ENCODE results near the gene TBC1D8. TPM values are rescaled to one million over a fixed set of nuclear protein-coding genes. Genes with fewer than 3 reads are reported as not detected.

Gene TBC1D8
- total and polyA plus RNA-seq, 2 of the 8 experiments (the other 6 are each of a cell fraction or from before 2014, with no cell fraction given) = 20.8 to 21.8 TPM

- H3K14ac ChIP-seq (ENCODE audit: insufficient read length) = no peak overlapping the region
- WGBS, 2 experiments (ENCODE audit: extremely low coverage in 1 of 2, insufficient coverage in 1 of 2, insufficient read length in 1 of 2, insufficient replicate concordance in 2 of 2, low coverage in 1 of 2, low lambda C conversion rate in 2 of 2, missing lambda C conversion rate in 1 of 2) = 70% methylated on average over 3 of the region's 3 CpGs; no CpG with 5 or more reads in 1 of the 2 experiments
- no peaks in the 10 kb centered on the region for H3K36me3 ChIP-seq (ENCODE audit: control insufficient read depth in 2 of 4, insufficient read depth in 4 of 4, low read length in 3 of 4)
- H3K23ac ChIP-seq (ENCODE audit: insufficient read length) = no peak overlapping the region
- H2BK120ac ChIP-seq (replicated peaks; ENCODE audit: low read depth, low read length) = no peak overlapping the region
- H3K79me2 ChIP-seq (ENCODE audit: control insufficient read depth in 1 of 2, insufficient read depth in 2 of 2, low read length in 2 of 2) = no peaks in the 10 kb centered on the region
- no peak overlapping the region for H3K4ac ChIP-seq (replicated peaks; ENCODE audit: insufficient read length, low read depth, low read length)
- H3K27me3 ChIP-seq (replicated peaks in 1 of 4; ENCODE audit: control insufficient read depth in 3 of 4, extremely low read depth in 1 of 4, insufficient read depth in 3 of 4, low read length in 3 of 4) = no peaks in the 10 kb centered on the region; a peak in 1 of 7 replicates
- no peak overlapping the region for H2BK20ac ChIP-seq (ENCODE audit: low read length)
- H4K20me1 ChIP-seq (replicated peaks in 1 of 2; ENCODE audit: control insufficient read depth in 1 of 2, insufficient read depth in 2 of 2, low read length in 2 of 2) = no peaks in the 10 kb centered on the region
- peaks cover 0 to under 1% (median 0%) of the 10 kb centered on the region in 4 experiments; a peak in 1 of 7 replicates for H3K4me1 ChIP-seq (replicated peaks in 1 of 4; ENCODE audit: control insufficient read depth in 3 of 4, insufficient read depth in 4 of 4, low read length in 3 of 4)
- no peak overlapping the region for H3K18ac ChIP-seq (ENCODE audit: extremely low read depth, low read length)
- CTCF ChIA-PET (ENCODE audit: partially characterized antibody) = interaction anchor here (0.6 to 3.5 kb wide), 2 partner anchors 8 to 15 kb away, joined by 3 to 16 read pairs; no protein-coding TSS in a partner anchor
- H2BK15ac ChIP-seq (ENCODE audit: low read length) = no peak overlapping the region
- no peak overlapping the region for H3K4me3 ChIP-seq (ENCODE audit: extremely low read depth in 1 of 4, insufficient read depth in 2 of 4, low read depth in 3 of 4, low read length in 4 of 4)
- no peak overlapping the region for H3K4me2 ChIP-seq (ENCODE audit: insufficient read depth in 1 of 2, low read depth in 2 of 2, low read length in 2 of 2)
- no peak overlapping the region for H2BK5ac ChIP-seq (ENCODE audit: low read depth, low read length)
- H3K27ac ChIP-seq (ENCODE audit: low read depth, low read length) = no peak overlapping the region
- no peak overlapping the region for H3K9ac ChIP-seq (replicated peaks in 1 of 4; ENCODE audit: extremely low read depth in 1 of 4, low read depth in 3 of 4, low read length in 3 of 4)
- H3K56ac ChIP-seq (replicated peaks; ENCODE audit: insufficient read length, low read depth, low read length) = no peak overlapping the region
- POLR2A ChIA-PET (ENCODE audit: partially characterized antibody) = no interaction called here
- 0 out of 4 replicates have a peak, but pooled peaks cover 0 to 2% of the 10 kb centered on the region in 2 experiments for H3K9me3 ChIP-seq (ENCODE audit: insufficient read depth in 2 of 2, low read depth in 1 of 2, low read length in 1 of 2)
- DNase-seq (ENCODE audit: low read depth in 1 of 2, low spot score in 2 of 2) (no peak), FAIRE-seq (no peak)
- H3K79me1 ChIP-seq (ENCODE audit: low read depth, low read length) = no peaks in the 10 kb centered on the region
- H2BK12ac ChIP-seq (ENCODE audit: low read depth, low read length) = no peak overlapping the region
- no peaks in the 10 kb centered on the region for H3K23me2 ChIP-seq (ENCODE audit: low read depth, low read length)
- no peak overlapping the region for H4K8ac ChIP-seq (ENCODE audit: extremely low read depth, insufficient read depth, low read length)
- H2AK5ac ChIP-seq (ENCODE audit: low read depth, low read length) = no peak overlapping the region
- H4K91ac ChIP-seq (replicated peaks; ENCODE audit: insufficient read length, low read length) = no peak overlapping the region
- no peak overlapping the region for H4K5ac ChIP-seq (ENCODE audit: insufficient read length, low read depth, low read length)
- H2AFZ ChIP-seq (ENCODE audit: low read length) = no peak overlapping the region
Measured at GRCh38 chr2:101179982-101180381, 28.8 kb upstream of the TBC1D8 start.
